GM12872 (cell line): ENCODE measurements around the gene B4GALT4.

ENCODE experiments used
- CTCF ChIP-seq: IDR thresholded peaks from 3 replicates; pipeline ENCODE4 v1.5.1; 2011; ENCODE audit warnings: low read depth, mild to moderate bottlenecking, low read length, moderate library complexity; ENCODE audit not compliant: insufficient read depth

B4GALT4 gene

DNA sequence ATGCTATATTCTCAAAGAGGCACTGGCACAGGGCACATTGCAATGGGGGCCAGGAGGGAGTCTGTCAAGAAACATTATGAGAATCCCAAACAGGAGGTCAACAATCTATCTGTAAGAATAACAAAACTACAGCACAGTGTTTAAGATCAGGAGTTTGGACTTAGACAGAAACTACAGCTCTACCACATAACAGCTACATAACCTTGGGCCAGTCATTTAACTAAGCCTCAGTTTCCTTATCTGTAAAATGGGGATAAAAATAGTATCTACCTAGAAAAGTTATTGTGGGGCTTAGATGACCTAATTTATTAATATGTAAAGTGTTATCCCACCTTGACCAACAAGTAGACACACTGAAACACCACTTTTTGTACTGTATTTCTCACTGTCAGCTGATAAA lies 9.9 kb downstream of the B4GALT4 start:
- no peak for TF ChIP-seq CTCF

GRCh38 chr3:119230071-119230470 lies 10.6 kb downstream of the B4GALT4 start:
- no peak for TF ChIP-seq CTCF

- no peak for TF ChIP-seq CTCF
Observed at GRCh38 chr3:119229190-119229589, 11.5 kb downstream of the B4GALT4 start.

DNA sequence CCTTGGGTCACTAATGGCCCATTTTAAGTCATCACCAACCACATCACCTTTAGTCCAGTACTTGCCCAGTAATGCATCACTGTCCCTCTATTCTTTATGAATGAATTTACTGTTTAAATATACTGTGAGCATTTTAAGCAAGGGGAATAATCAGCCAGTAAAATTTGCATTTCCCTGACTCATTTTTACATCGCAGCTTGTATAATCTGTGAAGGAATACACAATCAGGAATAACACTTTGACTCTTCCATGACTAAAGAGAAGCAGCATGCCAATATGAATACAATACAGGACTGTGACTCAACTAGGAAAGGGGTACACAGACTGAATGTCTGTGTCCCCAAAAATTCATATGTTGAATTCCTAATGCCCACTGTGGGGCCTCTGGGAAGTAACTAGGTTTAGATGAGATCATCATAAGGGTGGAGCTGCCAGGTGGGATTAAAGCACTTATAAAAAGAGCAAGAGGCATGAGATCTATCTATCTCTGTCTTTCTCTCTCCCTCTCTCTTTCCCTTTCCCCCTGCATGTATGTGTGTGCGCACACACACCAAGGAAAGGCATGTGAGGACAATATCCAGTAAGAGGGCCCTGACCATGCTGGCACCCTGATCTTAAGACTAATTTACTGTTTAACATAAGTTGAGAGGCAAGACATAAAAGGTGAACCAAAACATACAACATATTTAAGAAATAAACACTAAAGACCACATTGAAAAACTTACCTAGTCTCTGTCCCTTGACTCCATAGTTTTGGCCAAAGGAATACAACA lies 12.1 kb downstream of the B4GALT4 start:
- no peak for TF ChIP-seq CTCF

- no peak for TF ChIP-seq CTCF
Observed at GRCh38 chr3:119227070-119227850, 13.4 kb downstream of the B4GALT4 start.

- TF ChIP-seq CTCF = no peak
Observed at GRCh38 chr3:119225121-119225520, 15.6 kb downstream of the B4GALT4 start.

DNA sequence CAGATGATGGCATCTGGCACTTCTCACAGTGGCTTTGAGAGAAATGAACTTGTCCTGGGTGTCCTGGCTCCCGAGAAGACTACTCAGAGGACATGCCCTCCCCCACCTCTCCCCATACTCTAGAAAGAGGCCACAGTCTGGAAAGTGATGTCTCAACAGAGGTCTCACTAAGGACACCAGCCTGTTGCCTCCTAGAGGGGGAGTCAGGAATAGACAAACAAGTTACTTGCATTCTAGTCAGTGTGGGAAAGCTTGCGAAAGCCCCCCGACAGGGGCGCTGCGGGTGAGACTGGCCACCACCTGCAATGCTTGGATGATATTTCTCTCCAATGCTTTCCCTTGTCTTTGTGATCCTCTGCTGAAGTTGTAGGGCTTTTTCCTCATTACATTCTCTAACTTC lies 17.2 kb downstream of the B4GALT4 start:
- no peak for TF ChIP-seq CTCF
